Endothelial cell of umbilical vein (primary cell): ENCODE results near the gene SLC12A8. TPM values are rescaled to one million over a fixed set of nuclear protein-coding genes. Genes with fewer than 3 reads are reported as not detected.

ENCODE experiments used
- BruUV-seq: library from RNA; stranded (reverse); fragments of 400-500 nt; replicated peaks from 2 replicates; lab custom pipeline; 2021; lab: Mats Ljungman, UMichigan
- CTCF ChIA-PET: fragments of 300-600, 350-600 bp; sonication (Branson Sonifier 250); formaldehyde crosslinking; loops from one replicate; lab custom pipeline; 2021; ENCODE audit warnings: antibody characterized with exemption, inconsistent platforms; lab: Charles Lee
- POLR2A ChIA-PET: fragments of 300-600, 350-600 bp; sonication (Branson Sonifier 250); formaldehyde crosslinking; loops from one replicate; lab custom pipeline; 2021; ENCODE audit warnings: antibody characterized with exemption, inconsistent platforms; lab: Charles Lee
- DNase-seq: peaks from one replicate; pipeline ENCODE4 v3.0.0-alpha.2; 2011; ENCODE audit warnings: low read depth, low spot score
- FAIRE-seq: peaks from 2 replicates; lab custom pipeline; 2011; peaks lifted over from hg19 to GRCh38; lab: Jason Lieb, UNC
- H2AFZ ChIP-seq: 2 replicates; pipeline ENCODE4 v1.6.0; 2012; ENCODE audit warnings: low read depth, low read length, control low read depth, inconsistent platforms
- H3K27ac ChIP-seq: 2 replicates; pipeline ENCODE4 v1.5.1; 2011; ENCODE audit warnings: low read depth, mild to moderate bottlenecking, control low read depth, low read length, moderate library complexity; ENCODE audit not compliant: insufficient read depth
- H3K27me3 ChIP-seq, 2 experiments: 2 replicates each; pipeline versions ENCODE4 v1.6.0 to v1.6.1; 2011; ENCODE audit warnings: low read length in 2 of 2, mixed read lengths in 1 of 2; ENCODE audit not compliant: control insufficient read depth in 2 of 2, insufficient read depth in 2 of 2
- H3K36me3 ChIP-seq, 2 experiments: 2 replicates in 1 of 2; 3 replicates in 1 of 2; pipeline ENCODE4 v1.5.1; 2011; ENCODE audit warnings: low read length in 2 of 2, mild to moderate bottlenecking in 1 of 2, moderate library complexity in 1 of 2; ENCODE audit not compliant: control insufficient read depth in 2 of 2, insufficient read depth in 2 of 2; ENCODE audit errors: extremely low read depth in 1 of 2
- H3K4me1 ChIP-seq: 3 replicates; pipeline ENCODE4 v1.5.1; 2011; ENCODE audit warnings: mild to moderate bottlenecking, low read length; ENCODE audit not compliant: control insufficient read depth, insufficient read depth; ENCODE audit errors: extremely low read depth
- H3K4me2 ChIP-seq: 2 replicates; pipeline ENCODE4 v1.6.1; 2011; ENCODE audit warnings: low read length, control low read depth, mixed read lengths; ENCODE audit not compliant: insufficient read depth
- H3K4me3 ChIP-seq, 3 experiments: fragments of 200-600 bp in 1 of 3; sonication (generic), shearing (Covaris generic) in 1 of 3; replicated peaks in 1 of 3; 2 replicates each; pipeline ENCODE4 v1.5.1; 2011 to 2016; ENCODE audit warnings: control low read depth in 3 of 3, low read length in 3 of 3, mild to moderate bottlenecking in 2 of 3, inconsistent platforms in 1 of 3, low read depth in 1 of 3, moderate library complexity in 1 of 3; ENCODE audit not compliant: insufficient read depth in 1 of 3
- H3K79me2 ChIP-seq: 2 replicates; pipeline ENCODE4 v1.6.0; 2012; ENCODE audit warnings: low read length, inconsistent platforms; ENCODE audit not compliant: control insufficient read depth, insufficient read depth
- H3K9ac ChIP-seq: replicated peaks from 2 replicates; pipeline ENCODE3; 2011; ENCODE audit warnings: low read length, control low read depth; ENCODE audit not compliant: insufficient read depth; ENCODE audit errors: extremely low read depth
- H3K9me1 ChIP-seq: replicated peaks from 3 replicates; pipeline ENCODE4 v1.6.0; 2011; ENCODE audit warnings: mild to moderate bottlenecking, low read length; ENCODE audit not compliant: control insufficient read depth, insufficient read depth; ENCODE audit errors: extremely low read depth
- H3K9me3 ChIP-seq: replicated peaks from 2 replicates; pipeline ENCODE4 v1.5.1; 2012; ENCODE audit warnings: low read length, inconsistent platforms; ENCODE audit not compliant: control insufficient read depth, insufficient read depth
- H4K20me1 ChIP-seq: replicated peaks from 2 replicates; pipeline ENCODE3; 2011; ENCODE audit warnings: mild to moderate bottlenecking, low read length; ENCODE audit not compliant: control insufficient read depth, insufficient read depth; ENCODE audit errors: extremely low read depth
- EZH2 ChIP-seq: IDR thresholded peaks from 2 replicates; pipeline ENCODE4 v1.6.1; 2012; ENCODE audit warnings: borderline replicate concordance, low read depth, mild to moderate bottlenecking, moderate library complexity, low read length, inconsistent platforms; ENCODE audit not compliant: severe bottlenecking
- GATA2 ChIP-seq: IDR thresholded peaks from 2 replicates; pipeline ENCODE4 v1.7.0; 2011; ENCODE audit warnings: low read depth, mild to moderate bottlenecking, moderate library complexity, mixed read lengths, low read length; ENCODE audit not compliant: insufficient read length, insufficient read depth
- JUN ChIP-seq: IDR thresholded peaks from 2 replicates; pipeline ENCODE4 v1.6.1; 2011; ENCODE audit warnings: borderline replicate concordance, low read depth; ENCODE audit not compliant: insufficient read length, insufficient read depth
- POLR2A ChIP-seq: IDR thresholded peaks from 2 replicates; pipeline ENCODE4 v1.6.1; 2012; ENCODE audit warnings: low read depth, mild to moderate bottlenecking, control low read depth, low read length
- POLR2AphosphoS5 ChIP-seq: IDR thresholded peaks from 2 replicates; pipeline ENCODE4 v1.6.1; 2012; ENCODE audit warnings: low read depth, mild to moderate bottlenecking, control low read depth, low read length, moderate library complexity; ENCODE audit not compliant: insufficient read depth
- dilution Hi-C: fragments of 300-500 bp; cut with MboI; formaldehyde crosslinking; loops from one replicate; pipeline ENCODE4 v1.15.0; 2019; ENCODE audit warnings: low sequenced_read_pairs; ENCODE audit not compliant: extremely low pct_ligation_motif_present
- intact Hi-C: fragments of 100-400 bp; cut with micrococcal nuclease; formaldehyde crosslinking; loops from one replicate; pipeline ENCODE4 v1.10.0; 2022
- polyA plus RNA-seq, 4 experiments: library from polyadenylated mRNA; depleted of rRNA in 3 of 4; stranded (reverse) in 3 of 4; unstranded in 1 of 4; fragments of >200 nt; gene quantifications; 2 replicates each; pipeline versions ENCODE4 v1.2.1 to v1.2.3, GENCODE V29; 2011 to 2012; ENCODE audit warnings: missing spikeins in 1 of 4
- total RNA-seq: library from RNA; stranded (reverse); gene quantifications from 2 replicates; pipeline ENCODE4 v1.2.3, GENCODE V29; 2021
- TF ChIP-seq, protein P1 (sequence below): IDR thresholded peaks from 2 replicates; pipeline ENCODE4 v1.6.1; 2011; ENCODE audit not compliant: insufficient read depth, insufficient read length
- TF ChIP-seq, protein P2 (sequence below), 2 donors: IDR thresholded peaks; 1 replicate in 1 of 2; 2 replicates in 1 of 2; pipeline ENCODE4 v1.5.1; 2011; ENCODE audit warnings: low read length in 2 of 2, mild to moderate bottlenecking in 2 of 2, moderate library complexity in 2 of 2, control low read depth in 1 of 2, inconsistent platforms in 1 of 2, low read depth in 1 of 2; ENCODE audit not compliant: insufficient read depth in 1 of 2; ENCODE audit errors: extremely low read depth in 1 of 2

Gene SLC12A8
- total and polyA plus RNA-seq, 2 donors (not counting 3 experiments of a cell fraction or from before 2014, with no cell fraction given) = 0.86 to 0.90 TPM

GRCh38 chr3:125104639-125105038 lies 107.9 kb downstream of the SLC12A8 start:
- no peaks in the 10 kb centered on the region for H3K36me3 ChIP-seq
- BruUV-seq = no TSS peak
- intact Hi-C loops (no loop called here), dilution Hi-C loops (no loop called here)
- no peak overlapping the region for H3K9ac ChIP-seq
- H3K9me3 ChIP-seq = no peaks in the 10 kb centered on the region
- CTCF ChIA-PET = no interaction called here
- FAIRE-seq (no peak), DNase-seq (no peak)
- H3K9me1 ChIP-seq = no peaks in the 10 kb centered on the region
- no peaks in the 10 kb centered on the region for H3K79me2 ChIP-seq
- POLR2A ChIA-PET = no interaction called here
- H2AFZ ChIP-seq = no peak overlapping the region
- TF ChIP-seq POLR2AphosphoS5 = no peak
- TF ChIP-seq POLR2A = no peak
- no peak overlapping the region for H3K27ac ChIP-seq
- H3K4me3 ChIP-seq = no peak overlapping the region
- no peaks in the 10 kb centered on the region for H4K20me1 ChIP-seq
- no peaks in the 10 kb centered on the region for H3K27me3 ChIP-seq
- peaks cover 5% of the 10 kb centered on the region for H3K4me1 ChIP-seq
- no peak overlapping the region for H3K4me2 ChIP-seq

DNA sequence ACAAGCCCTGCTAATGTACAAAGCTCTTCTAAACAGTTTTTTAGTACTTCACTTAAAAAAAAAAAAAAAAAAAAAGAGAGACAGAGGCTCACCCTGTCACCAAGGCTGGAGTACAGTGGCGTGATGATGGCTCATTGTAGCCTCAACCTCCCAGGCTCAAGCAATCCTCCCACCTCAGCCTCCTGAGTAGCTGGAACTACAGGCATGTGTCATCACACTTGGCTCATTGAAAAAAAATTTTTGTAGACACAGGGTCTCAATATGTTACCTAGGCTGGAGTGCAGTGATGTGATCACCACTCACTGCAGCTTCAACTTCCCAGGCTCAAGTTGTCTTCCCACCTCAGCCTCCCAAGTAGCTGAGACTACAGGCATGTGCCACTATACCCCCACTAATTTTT lies 109.1 kb downstream of the SLC12A8 start:
- FAIRE-seq = no peak
- intact Hi-C loops = no loop called here
- POLR2A ChIA-PET = no interaction called here

More for the DNA sequence above, 109.1 kb downstream of the SLC12A8 start:
- Histone ChIP-seq H3K9me1 (no peaks in the 10 kb centered on the region), H3K4me2 (no peak overlapping the region), H3K36me3 (no peaks in the 10 kb centered on the region), H3K27ac (no peak overlapping the region), H3K27me3 (no peaks in the 10 kb centered on the region), H3K4me1 (peaks cover 5% of the 10 kb centered on the region), H3K4me3 (no peak overlapping the region), H3K9ac (no peak overlapping the region), H2AFZ (no peak overlapping the region), H3K79me2 (no peaks in the 10 kb centered on the region), H4K20me1 (no peaks in the 10 kb centered on the region), H3K9me3 (no peaks in the 10 kb centered on the region)
- TF ChIP-seq EZH2 = no peak
- no peak for TF ChIP-seq POLR2A
- TF ChIP-seq, protein P1, sequence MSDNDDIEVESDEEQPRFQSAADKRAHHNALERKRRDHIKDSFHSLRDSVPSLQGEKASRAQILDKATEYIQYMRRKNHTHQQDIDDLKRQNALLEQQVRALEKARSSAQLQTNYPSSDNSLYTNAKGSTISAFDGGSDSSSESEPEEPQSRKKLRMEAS = no peak
- TF ChIP-seq POLR2AphosphoS5 = no peak
- no peak for TF ChIP-seq JUN
- TF ChIP-seq, protein P2, sequence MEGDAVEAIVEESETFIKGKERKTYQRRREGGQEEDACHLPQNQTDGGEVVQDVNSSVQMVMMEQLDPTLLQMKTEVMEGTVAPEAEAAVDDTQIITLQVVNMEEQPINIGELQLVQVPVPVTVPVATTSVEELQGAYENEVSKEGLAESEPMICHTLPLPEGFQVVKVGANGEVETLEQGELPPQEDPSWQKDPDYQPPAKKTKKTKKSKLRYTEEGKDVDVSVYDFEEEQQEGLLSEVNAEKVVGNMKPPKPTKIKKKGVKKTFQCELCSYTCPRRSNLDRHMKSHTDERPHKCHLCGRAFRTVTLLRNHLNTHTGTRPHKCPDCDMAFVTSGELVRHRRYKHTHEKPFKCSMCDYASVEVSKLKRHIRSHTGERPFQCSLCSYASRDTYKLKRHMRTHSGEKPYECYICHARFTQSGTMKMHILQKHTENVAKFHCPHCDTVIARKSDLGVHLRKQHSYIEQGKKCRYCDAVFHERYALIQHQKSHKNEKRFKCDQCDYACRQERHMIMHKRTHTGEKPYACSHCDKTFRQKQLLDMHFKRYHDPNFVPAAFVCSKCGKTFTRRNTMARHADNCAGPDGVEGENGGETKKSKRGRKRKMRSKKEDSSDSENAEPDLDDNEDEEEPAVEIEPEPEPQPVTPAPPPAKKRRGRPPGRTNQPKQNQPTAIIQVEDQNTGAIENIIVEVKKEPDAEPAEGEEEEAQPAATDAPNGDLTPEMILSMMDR (IDR thresholded peaks at IDR 0.05; ENCODE audit: extremely low read depth in 1 of 2, insufficient read depth in 1 of 2, low read depth in 1 of 2, low read length in 2 of 2) = no peak
- TF ChIP-seq GATA2 = no peak
- no peak for DNase-seq
- no TSS peak for BruUV-seq
- dilution Hi-C loops = no loop called here
- CTCF ChIA-PET = interaction anchor here (0.6 kb wide), 1 partner anchor 39 kb away, joined by 3 read pairs; no protein-coding TSS in a partner anchor
